Femur (tissue), 1 donor: ENCODE measurements around the gene RAI2.
A peak's percentile ranks its signal among the peaks of the same experiment; 100 is the strongest.
"Not testable (repeated sequence)": the region's sequence is repeated elsewhere in the genome, so short reads cannot be mapped to it uniquely, and the experiment has no call there.

Source experiments
- DNase-seq: peaks from one replicate; pipeline ENCODE4 v3.0.0-alpha.2; 2017

The RAI2 gene

DNA sequence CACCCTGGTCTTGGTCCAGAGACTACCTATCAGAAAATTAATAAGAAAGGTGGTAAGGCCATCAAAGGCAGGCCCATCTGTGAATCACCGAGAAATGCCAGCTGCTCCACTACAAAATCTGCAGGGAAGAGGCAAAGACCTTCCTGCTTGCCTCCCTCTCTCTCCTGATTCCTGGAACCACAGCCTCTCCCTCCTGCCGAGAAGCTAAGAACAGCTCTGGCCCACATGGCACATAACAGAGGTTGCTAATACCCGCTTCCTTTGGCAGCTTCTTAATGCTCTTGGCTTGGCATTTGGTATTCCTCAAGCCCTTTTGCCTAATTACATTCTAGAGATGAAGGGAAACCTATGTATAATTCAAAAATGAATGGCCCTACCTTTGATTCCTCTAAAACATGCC lies 32.9 kb downstream of the RAI2 start:
- DNase-seq = no peak

- DNase-seq = no peak
Observed at GRCh38 chrX:17826609-17827496, 34.2 kb downstream of the RAI2 start.

- no peak for DNase-seq
Observed at GRCh38 chrX:17824980-17825379, 36.1 kb downstream of the RAI2 start.

DNA sequence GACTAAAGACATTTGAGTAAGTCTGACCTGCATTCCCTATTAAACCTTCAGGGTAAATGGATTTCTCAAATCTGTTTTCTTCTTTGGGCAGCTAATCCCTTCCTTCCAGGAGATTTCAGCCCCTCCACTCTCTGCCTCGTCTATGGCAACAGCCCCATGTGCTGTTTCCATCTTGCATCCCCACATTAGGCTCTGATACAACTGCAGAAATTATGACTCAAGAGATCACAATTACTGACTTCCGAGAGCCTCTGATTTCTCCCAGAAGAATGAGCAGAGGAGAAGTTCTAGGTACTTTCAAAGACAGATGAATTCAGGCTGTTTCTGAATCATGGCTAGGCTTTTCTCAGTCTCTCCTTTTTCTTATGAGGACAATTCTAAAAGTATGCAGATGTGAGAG lies 38.7 kb downstream of the RAI2 start:
- no peak for DNase-seq

DNA sequence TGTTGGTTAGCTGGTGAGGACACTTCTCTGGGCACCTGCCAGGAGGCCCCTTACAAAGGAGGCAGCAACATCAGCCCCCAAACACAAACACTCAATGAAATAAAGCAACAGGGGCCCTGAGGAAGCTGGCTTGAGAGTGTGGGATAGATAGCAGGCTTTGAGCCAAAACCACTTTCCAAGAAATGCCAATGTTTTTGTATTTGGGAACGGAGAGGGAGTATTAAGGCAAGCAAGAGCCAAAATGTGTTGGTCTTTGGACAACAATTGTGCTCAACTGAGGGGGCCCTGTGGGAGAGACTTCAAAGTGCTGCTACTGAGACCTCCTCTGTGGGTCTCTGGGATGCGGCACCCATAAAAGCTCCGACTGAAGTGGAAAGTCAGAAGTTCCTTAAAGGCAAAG lies 41.0 kb downstream of the RAI2 start:
- no peak for DNase-seq

DNA sequence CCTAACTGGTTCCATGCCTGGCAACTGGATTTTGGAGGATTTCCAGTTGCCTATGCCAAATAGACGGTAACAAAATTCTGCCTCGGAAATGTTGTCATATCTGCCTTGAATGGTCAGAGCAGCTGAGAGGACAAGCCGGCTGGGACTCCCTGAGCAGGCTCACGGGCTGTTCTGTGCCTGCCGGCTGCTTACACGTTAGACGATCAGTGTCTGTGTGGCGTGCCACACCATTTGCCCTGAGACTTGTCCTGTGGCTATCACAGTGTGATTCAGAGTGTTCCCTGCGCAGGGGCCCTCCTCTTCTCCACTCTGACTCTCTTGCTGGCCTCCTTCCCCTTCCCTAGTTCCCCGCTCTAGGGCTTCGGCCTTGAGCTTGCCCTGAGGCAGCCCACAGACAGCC lies 42.4 kb downstream of the RAI2 start:
- DNase-seq = no peak

DNA sequence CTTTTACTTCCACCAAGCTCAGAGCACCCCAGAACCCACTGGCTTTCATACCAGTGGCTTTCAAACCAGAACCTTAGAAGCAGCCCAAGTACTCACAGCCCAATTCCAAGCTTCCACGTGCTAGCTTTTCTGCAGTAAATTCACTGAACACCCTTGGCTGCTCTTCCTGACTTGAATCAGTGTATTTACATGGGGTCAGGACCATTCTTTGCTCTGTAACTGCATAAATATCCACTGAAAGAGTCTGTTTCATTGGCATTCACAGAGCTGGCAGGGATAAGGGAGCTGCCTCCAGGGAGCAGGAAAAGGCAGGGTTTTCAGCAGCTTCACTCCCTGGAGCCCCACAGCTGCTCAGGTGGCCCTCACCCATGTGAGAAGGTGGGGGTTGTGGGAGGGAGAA lies 43.8 kb downstream of the RAI2 start:
- no peak for DNase-seq

DNA sequence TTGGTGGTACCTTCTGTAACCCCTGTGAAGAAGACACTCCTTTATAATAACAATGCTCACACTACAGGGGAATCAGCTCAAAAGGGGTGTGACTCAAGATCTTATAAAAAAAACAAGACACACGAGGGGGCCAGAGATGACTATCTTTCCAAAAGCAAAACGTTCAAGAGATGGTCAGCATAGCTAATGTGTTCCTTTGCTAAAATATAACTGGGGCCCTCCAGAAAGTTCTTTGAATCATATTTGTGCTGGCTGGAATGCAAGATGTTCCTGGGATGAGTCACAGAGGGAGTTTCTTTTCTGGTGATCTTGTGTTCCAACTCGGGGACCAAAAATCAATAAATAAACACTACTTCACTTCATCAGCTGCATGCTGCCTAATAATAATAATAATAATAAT lies 46.5 kb downstream of the RAI2 start:
- no peak for DNase-seq

GRCh38 chrX:17814059-17814458 lies 47.0 kb downstream of the RAI2 start:
- no peak for DNase-seq

DNA sequence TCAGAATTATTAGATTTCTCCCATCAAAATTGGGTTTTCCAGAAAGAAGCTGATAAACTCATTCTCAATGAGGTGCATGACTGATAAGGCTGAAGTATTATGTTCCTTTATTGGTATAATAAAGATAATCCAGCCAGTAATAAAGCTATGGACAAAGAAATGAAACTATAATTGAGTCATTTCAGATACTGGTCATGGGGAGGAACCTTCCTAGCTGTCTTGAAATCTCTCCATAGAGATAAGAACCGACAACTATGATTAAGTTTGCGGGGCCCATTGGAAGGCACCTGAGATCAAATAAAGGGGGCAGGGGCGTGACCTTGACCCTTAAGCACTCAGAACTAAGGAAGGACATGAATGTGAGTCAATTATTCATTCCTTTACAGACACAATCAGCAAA lies 47.8 kb downstream of the RAI2 start:
- no peak for DNase-seq

DNA sequence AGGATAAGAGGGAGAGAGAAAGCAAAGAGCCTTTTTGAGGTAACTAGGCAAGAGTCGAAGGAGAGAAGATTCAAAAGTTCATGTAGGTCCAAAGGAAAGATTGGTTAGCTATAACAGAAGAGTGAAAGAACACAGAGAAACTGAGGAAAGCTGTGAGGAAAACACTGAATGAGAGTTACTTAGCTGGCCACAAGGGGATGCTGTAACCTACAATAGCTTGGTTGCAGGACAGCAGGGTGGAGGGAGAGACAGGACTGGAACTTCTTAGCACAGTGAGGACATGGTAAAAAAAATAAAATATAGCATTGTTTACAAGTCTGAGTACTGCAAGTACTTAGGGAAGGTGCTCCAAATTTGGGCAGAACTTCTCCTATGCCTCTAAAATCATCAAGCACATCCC lies 48.3 kb downstream of the RAI2 start:
- no peak for DNase-seq

DNA sequence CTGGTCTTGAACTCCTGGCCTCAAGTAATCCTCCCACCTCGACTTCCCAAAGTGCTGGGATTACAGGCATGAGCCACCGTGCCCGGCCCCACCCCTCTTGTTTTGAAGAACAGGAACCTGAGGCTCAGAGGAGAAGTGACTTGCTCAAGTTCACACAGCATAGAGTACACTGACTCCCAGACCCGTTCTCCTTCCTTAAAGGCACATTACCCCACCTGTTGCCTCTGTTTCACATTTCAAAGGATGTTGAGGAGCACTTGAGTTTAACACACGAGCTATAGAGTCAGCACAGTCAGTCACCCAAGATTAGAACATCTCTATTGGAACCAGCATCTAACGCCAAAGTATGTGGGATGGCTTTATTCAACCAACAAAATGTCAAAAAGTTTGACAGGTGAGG lies 51.1 kb downstream of the RAI2 start:
- DNase-seq = no peak

GRCh38 chrX:17809273-17809672 lies 51.8 kb downstream of the RAI2 start:
- DNase-seq = no peak

DNA sequence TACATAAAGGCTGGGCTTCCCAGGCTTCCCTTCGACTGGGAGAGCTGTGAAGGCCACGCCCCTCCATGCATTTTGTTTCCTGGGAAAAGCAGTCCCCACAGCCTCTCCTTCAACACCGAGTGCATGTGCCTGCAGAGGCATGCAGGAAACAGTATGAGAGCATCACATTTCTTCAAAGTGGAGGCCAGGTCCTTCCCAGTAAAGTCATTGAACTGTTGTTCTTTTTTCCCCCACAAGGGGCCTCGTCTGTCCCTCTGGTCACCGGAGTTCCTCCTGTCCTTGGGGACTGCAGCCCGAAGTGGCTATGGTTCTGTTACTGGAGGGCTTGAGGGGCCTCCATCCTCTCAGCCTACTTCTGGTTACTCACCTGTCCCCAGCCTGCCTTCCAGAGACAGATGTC lies 56.0 kb downstream of the RAI2 start:
- no peak for DNase-seq

DNA sequence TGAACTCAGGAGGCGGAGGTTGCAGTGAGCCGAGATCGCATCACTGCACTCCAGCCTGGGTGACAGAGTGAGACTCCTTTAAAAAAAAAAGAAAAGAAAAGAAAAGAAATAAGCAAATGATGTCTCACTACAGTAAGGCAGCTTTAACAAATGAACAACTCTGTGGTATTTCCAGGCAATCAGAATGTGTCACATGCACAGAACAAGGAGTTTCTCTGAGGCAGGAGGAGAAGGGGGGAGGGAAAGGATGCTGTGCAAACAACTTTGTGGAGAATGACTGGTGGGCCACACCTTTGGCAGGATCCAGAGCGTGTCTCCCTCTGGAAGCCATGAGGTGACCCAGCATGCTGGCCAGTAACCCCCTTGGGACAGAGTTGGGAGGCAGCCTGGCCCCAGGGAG lies 57.6 kb downstream of the RAI2 start:
- no peak for DNase-seq

GRCh38 chrX:17802756-17803155 lies 58.3 kb downstream of the RAI2 start:
- DNase-seq = no peak

- DNase-seq = no peak
Observed at GRCh38 chrX:17801431-17801830, 59.7 kb downstream of the RAI2 start.

DNA sequence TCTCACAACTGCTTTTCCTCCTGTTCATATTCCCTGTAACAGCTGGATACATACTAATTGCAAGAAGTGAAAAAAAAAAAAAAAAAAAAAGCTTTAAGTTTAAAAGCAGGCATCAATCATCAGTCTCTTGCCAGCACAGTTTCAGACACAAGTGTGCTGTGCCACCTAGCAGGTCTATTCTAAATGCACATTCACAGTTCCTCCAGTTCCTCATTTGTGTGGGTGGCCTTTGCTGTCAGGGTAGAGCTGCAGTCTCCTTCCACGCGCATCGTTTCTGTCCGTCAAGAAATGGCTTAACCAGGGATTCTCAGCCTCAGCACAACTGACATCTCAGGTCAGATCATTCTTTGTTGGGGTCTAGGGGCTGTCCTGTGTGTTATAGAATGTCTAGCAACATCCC lies 62.2 kb downstream of the RAI2 start:
- no peak for DNase-seq

- DNase-seq = no peak
Observed at GRCh38 chrX:17792826-17793225, 68.3 kb downstream of the RAI2 start.

GRCh38 chrX:17788956-17789562 lies 72.0 kb downstream of the RAI2 start:
- no peak for DNase-seq

DNA sequence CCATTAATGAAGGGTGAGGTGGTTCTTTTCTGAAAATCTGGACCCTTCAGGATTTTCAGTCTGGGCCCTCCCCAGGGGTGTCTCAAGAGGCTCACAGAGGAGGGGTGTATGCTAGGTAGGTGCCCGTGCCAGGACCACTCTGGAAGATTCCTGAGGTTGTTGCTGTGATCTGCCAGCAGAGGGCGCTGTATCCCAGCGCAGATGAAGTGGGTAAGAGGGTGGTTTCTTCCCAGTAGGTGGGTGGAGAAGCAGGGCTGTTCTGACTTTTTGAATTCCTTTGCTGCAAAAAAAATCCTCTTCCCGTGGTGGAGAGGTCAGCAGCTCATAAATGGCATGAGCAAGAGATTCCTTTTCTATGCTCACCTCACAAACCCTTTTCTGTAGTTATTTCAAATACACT lies 72.7 kb downstream of the RAI2 start:
- DNase-seq = peak; percentile 28

GRCh38 chrX:17787557-17787956 lies 73.5 kb downstream of the RAI2 start:
- no peak for DNase-seq

- not testable (repeated sequence) for DNase-seq
Observed at GRCh38 chrX:17786554-17787347, 74.3 kb downstream of the RAI2 start.

DNA sequence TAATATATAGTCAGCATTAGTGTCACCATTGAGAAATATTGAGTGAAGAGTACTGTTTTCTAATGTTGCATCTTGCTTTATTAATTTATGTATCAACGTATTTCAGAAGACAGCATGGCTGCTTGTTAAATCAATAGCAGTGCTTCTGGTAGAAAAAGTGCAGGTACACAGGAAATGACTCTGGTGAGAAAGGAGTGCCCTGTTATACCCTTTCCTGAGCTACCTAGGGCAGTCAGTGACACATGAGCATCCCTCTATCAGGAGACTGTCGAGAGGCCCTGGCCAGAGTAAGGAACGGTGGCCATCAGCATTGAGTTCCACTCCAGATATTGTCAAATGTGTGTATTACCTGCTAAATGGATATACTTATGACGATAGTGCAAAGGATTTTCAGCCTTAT lies 81.7 kb downstream of the RAI2 start:
- no peak for DNase-seq
